ENCODE data around the gene ZIK1.
A peak's percentile ranks its signal among the peaks of the same experiment; 100 is the strongest.

The ZIK1 gene

GRCh38 chr19:57613941-57614743 lies 30.2 kb downstream of the ZIK1 start, which contains the start of gene ZNF134:
Gene ZNF134, plus strand, starts transcription at chr19:57614242. Its CDS starts 5,227 bp downstream, at chr19:57619469.
- DNase-seq: peak; percentile 94

GRCh38 chr19:57615346-57615745 lies 31.4 kb downstream of the ZIK1 start:
- DNase-seq: no peak

GRCh38 chr19:57620673-57621348 lies 36.9 kb downstream of the ZIK1 start:
- DNase-seq: no peak

GRCh38 chr19:57623091-57623490 lies 39.1 kb downstream of the ZIK1 start:
- DNase-seq: no peak

GRCh38 chr19:57632987-57633831 lies 49.3 kb downstream of the ZIK1 start, which contains the start of gene ZNF211:
Gene ZNF211, plus strand, starts transcription at chr19:57633168. Its CDS starts 179 bp downstream, at chr19:57633347.
- peak; percentile 95 for DNase-seq

GRCh38 chr19:57633832-57634131 lies 49.8 kb downstream of the ZIK1 start:
- DNase-seq: no peak

- DNase-seq: no peak
These were observed 53.4 kb downstream of the ZIK1 start for GRCh38 chr19:57637379-57637778.

- DNase-seq: no peak
These were observed 57.8 kb downstream of the ZIK1 start for GRCh38 chr19:57641715-57642234.

- no peak for DNase-seq
These were observed 58.6 kb downstream of the ZIK1 start for GRCh38 chr19:57642396-57643046.

All from suppressor macrophage treated with lipopolysaccharide for 4 hours (primary cell).